MCF 10A (cell line): ENCODE data around the gene CYP26B1. TPM values are rescaled to one million over a fixed set of nuclear protein-coding genes. Genes with fewer than 3 reads are reported as not detected.

ENCODE experiments used
- BruUV-seq: library from RNA; stranded (reverse); fragments of 400-500 nt; replicated peaks from 2 replicates; lab custom pipeline; 2021; lab: Mats Ljungman, UMichigan
- CTCF ChIA-PET: fragments of 300-600 bp; sonication (Branson Sonifier 250); formaldehyde crosslinking; extraction: SDS; loops from one replicate; lab custom pipeline; 2021; ENCODE audit warnings: antibody characterized with exemption, inconsistent platforms; lab: Yijun Ruan, JAX
- POLR2A ChIA-PET: fragments of 300-600, 350-650 bp; sonication (Branson Sonifier 250); formaldehyde crosslinking; extraction: SDS; loops from one replicate; lab custom pipeline; 2020; ENCODE audit warnings: antibody characterized with exemption, inconsistent platforms; lab: Yijun Ruan, JAX
- DNase-seq: peaks from one replicate; pipeline ENCODE4 v3.0.0-alpha.2; 2018; ENCODE audit not compliant: unreplicated experiment
- H3K27ac Mint-ChIP-seq: one replicate; pipeline ENCODE4 v1.8.0; 2022; ENCODE audit warnings: mild to moderate bottlenecking, low read depth, mixed read lengths; ENCODE audit not compliant: unreplicated experiment
- H3K27me3 Mint-ChIP-seq: one replicate; pipeline ENCODE4 v1.8.0; 2022; ENCODE audit warnings: mixed read lengths; ENCODE audit not compliant: insufficient read depth, unreplicated experiment
- H3K36me3 Mint-ChIP-seq: one replicate; pipeline ENCODE4 v1.8.0; 2022; ENCODE audit warnings: mild to moderate bottlenecking, moderate library complexity, mixed read lengths; ENCODE audit not compliant: insufficient read depth, unreplicated experiment
- H3K4me1 Mint-ChIP-seq: one replicate; pipeline ENCODE4 v1.8.0; 2022; ENCODE audit warnings: mixed read lengths; ENCODE audit not compliant: insufficient read depth, unreplicated experiment
- H3K4me3 Mint-ChIP-seq: one replicate; pipeline ENCODE4 v1.8.0; 2022; ENCODE audit warnings: mild to moderate bottlenecking, moderate library complexity, mixed read lengths; ENCODE audit not compliant: unreplicated experiment
- H3K9me3 Mint-ChIP-seq: one replicate; pipeline ENCODE4 v1.8.0; 2022; ENCODE audit warnings: mixed read lengths; ENCODE audit not compliant: unreplicated experiment
- intact Hi-C: fragments of 100-400 bp; cut with micrococcal nuclease; formaldehyde crosslinking; loops from 2 replicates; pipeline ENCODE4 v1.14.1; 2022
- total RNA-seq: library from RNA; stranded (reverse); gene quantifications from 2 replicates; pipeline ENCODE4 v1.2.3, GENCODE V29; 2022
- TF ChIP-seq, protein P1 (sequence below): fragments of 200-600 bp; IDR thresholded peaks from one replicate; pipeline ENCODE4 v1.8.0; 2022; ENCODE audit warnings: antibody characterized with exemption, mild to moderate bottlenecking; ENCODE audit not compliant: unreplicated experiment

CYP26B1 gene
- total RNA-seq, 1 experiment from 2014 or later = 14.1 TPM

DNA sequence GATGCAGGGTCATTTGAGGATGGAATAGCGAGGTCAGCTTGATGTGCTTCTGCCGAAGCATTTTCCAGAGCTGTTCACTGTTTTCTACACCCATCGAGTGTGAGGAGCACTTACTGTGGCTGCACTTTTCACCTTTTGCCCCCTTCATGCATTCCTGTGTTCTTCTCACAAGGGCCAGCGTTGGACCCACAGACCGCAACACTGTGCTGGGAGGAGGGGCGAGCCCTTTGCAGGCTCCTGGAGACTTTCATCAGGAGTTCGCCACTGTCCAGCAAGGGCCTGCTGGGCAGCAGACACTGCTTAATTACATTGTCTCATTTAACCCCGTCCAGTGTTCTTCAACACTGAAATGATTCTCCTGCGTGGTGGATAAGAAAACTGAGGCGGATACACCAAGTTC lies 29.9 kb downstream of the CYP26B1 start:
- Mint-ChIP-seq H3K4me3 (no peak overlapping the region), H3K27ac (no peak overlapping the region), H3K27me3 (no peaks in the 10 kb centered on the region), H3K36me3 (no peaks in the 10 kb centered on the region), H3K9me3 (no peaks in the 10 kb centered on the region), H3K4me1 (peaks cover 10% of the 10 kb centered on the region)
- DNase-seq = no peak
- ChIA-PET CTCF (interaction anchor here (1.5 kb wide), 1 partner anchor 194 kb away, joined by 6 read pairs; no protein-coding TSS in a partner anchor), POLR2A (no interaction called here)
- TF ChIP-seq, protein P1, sequence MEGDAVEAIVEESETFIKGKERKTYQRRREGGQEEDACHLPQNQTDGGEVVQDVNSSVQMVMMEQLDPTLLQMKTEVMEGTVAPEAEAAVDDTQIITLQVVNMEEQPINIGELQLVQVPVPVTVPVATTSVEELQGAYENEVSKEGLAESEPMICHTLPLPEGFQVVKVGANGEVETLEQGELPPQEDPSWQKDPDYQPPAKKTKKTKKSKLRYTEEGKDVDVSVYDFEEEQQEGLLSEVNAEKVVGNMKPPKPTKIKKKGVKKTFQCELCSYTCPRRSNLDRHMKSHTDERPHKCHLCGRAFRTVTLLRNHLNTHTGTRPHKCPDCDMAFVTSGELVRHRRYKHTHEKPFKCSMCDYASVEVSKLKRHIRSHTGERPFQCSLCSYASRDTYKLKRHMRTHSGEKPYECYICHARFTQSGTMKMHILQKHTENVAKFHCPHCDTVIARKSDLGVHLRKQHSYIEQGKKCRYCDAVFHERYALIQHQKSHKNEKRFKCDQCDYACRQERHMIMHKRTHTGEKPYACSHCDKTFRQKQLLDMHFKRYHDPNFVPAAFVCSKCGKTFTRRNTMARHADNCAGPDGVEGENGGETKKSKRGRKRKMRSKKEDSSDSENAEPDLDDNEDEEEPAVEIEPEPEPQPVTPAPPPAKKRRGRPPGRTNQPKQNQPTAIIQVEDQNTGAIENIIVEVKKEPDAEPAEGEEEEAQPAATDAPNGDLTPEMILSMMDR = no peak
- no TSS peak for BruUV-seq
- intact Hi-C loops = no loop called here

DNA sequence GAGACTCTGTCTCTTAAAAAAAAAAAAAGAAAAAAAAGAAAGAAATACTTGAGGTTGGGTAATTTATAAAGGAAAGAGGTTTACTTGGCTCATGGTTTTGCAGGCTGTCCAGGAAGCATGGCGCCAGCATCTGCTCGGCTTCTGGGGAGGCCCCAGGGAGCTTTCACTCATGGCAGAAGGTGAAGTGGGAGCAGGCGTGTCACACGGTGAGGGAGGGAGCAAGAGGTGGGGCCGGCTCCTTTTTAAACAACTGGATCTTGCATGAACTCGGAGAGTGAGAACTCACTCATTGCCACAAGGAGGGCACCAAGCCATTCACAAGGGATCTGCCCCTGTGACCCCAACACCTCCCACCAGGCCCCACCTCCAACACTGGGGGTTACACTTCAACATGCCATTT lies 30.6 kb downstream of the CYP26B1 start:
- intact Hi-C loops = no loop called here
- H3K9me3 Mint-ChIP-seq = no peaks in the 10 kb centered on the region
- H3K27me3 Mint-ChIP-seq = no peaks in the 10 kb centered on the region
- no TSS peak for BruUV-seq
- no peaks in the 10 kb centered on the region for H3K36me3 Mint-ChIP-seq
- no peak overlapping the region for H3K4me3 Mint-ChIP-seq
- ChIA-PET CTCF (interaction anchor here (0.6 to 2.1 kb wide), 5 partner anchors 21 to 193 kb away, joined by 3 to 9 read pairs (median 6); no protein-coding TSS in a partner anchor), POLR2A (no interaction called here)
- H3K4me1 Mint-ChIP-seq = peaks cover 10% of the 10 kb centered on the region
- H3K27ac Mint-ChIP-seq = no peak overlapping the region
- TF ChIP-seq, protein P1 = no peak
- DNase-seq = no peak

- no peak for DNase-seq
- TF ChIP-seq, protein P1 = peak; percentile 47
- no TSS peak for BruUV-seq
- H3K36me3 Mint-ChIP-seq = no peaks in the 10 kb centered on the region
- no peaks in the 10 kb centered on the region for H3K27me3 Mint-ChIP-seq
- CTCF ChIA-PET = interaction anchor here (0.6 to 2.1 kb wide), 9 partner anchors 22 to 570 kb away, joined by 3 to 9 read pairs (median 4); no protein-coding TSS in a partner anchor
- H3K4me3 Mint-ChIP-seq = peak overlapping the region; percentile 62
- H3K9me3 Mint-ChIP-seq = no peaks in the 10 kb centered on the region
- POLR2A ChIA-PET = interaction anchor here (0.5 to 2.0 kb wide), 6 partner anchors 9 to 75 kb away, joined by 3 to 10 read pairs (median 3); no protein-coding TSS in a partner anchor
- peaks cover 10% of the 10 kb centered on the region for H3K4me1 Mint-ChIP-seq
- H3K27ac Mint-ChIP-seq = peak overlapping the region; percentile 79
- intact Hi-C loops = no loop called here
Observed at GRCh38 chr2:72116081-72116533, 31.6 kb downstream of the CYP26B1 start.

DNA sequence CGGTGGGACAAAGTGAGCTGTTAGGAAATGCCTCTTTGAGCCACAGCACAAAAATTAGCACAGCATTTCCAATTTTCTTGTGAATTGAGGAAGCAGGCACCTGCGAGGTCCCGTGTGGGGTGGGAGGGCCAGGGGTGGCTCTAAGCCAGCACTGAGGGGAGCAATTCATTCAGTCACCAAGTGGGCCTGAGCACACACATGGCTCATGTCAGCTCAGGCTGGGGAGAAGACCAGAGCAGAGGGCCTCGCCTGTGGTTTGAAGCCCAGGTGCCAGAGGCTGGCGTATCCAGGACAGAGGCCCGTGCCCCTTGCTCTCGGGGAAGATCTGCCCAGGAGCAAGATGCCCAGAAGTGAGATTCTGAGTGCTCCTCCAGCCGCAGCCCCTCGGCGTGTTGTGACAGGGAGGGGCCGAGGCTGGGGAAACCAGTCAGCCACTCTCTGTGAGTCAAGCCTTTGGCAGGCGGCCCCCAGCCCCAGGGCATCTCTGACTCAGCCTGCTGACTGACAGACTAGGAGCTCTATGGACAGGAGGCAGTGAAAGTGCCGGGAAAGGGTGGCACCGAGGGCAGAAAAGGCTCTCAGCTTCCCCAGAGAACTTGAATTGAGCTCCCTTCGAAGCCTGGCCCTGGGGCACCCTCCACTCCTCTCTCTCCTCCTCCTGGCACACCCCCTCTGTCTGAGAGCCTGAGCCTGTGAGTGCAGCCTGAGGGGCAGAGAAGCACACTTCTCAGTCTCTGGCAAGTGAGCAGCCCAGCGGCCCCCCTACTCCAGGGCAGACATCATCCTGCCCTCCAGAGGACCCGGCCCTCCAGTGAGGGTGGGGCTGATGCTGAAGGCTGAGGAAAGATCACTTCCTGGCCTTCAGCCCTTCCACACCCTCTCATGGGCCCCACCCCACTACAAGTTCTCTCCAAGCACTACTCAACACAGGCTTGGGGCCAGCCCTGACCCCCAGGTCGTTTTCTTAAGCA lies 32.3 kb downstream of the CYP26B1 start:
- intact Hi-C loops = no loop called here
- peaks cover 10% of the 10 kb centered on the region for H3K4me1 Mint-ChIP-seq
- H3K36me3 Mint-ChIP-seq = no peaks in the 10 kb centered on the region
- H3K9me3 Mint-ChIP-seq = no peaks in the 10 kb centered on the region
- DNase-seq = peak; percentile 99
- peak overlapping the region; percentile 62 for H3K4me3 Mint-ChIP-seq
- peak overlapping the region; percentile 79 for H3K27ac Mint-ChIP-seq
- no peaks in the 10 kb centered on the region for H3K27me3 Mint-ChIP-seq
- ChIA-PET CTCF (interaction anchor here (0.6 to 2.1 kb wide), 11 partner anchors 13 to 569 kb away, joined by 3 to 9 read pairs (median 3); no protein-coding TSS in a partner anchor), POLR2A (interaction anchor here (0.6 to 2.0 kb wide), 10 partner anchors 8 to 252 kb away, joined by 3 to 10 read pairs (median 3); no protein-coding TSS in a partner anchor)
- BruUV-seq = no TSS peak
- TF ChIP-seq, protein P1 = no peak
